HUES64 (cell line): Measurements from ENCODE around the gene SHKBP1.
"Not testable (repeated sequence)": the region's sequence is repeated elsewhere in the genome, so short reads cannot be mapped to it uniquely, and the experiment has no call there.

ENCODE experiments used
- H3K27ac ChIP-seq: 2 replicates; pipeline ENCODE4 v1.7.0; 2013; ENCODE audit warnings: low read depth, low read length, inconsistent platforms
- H3K27me3 ChIP-seq: 2 replicates; pipeline ENCODE4 v1.6.1; 2013; ENCODE audit warnings: mild to moderate bottlenecking, low read length; ENCODE audit not compliant: insufficient read depth
- H3K36me3 ChIP-seq: 2 replicates; pipeline ENCODE4 v1.6.1; 2013; ENCODE audit warnings: mild to moderate bottlenecking, low read length; ENCODE audit not compliant: insufficient read depth
- H3K4me1 ChIP-seq: 2 replicates; pipeline ENCODE4 v1.6.1; 2013; ENCODE audit warnings: mild to moderate bottlenecking, low read length, moderate library complexity; ENCODE audit not compliant: insufficient read depth
- H3K4me3 ChIP-seq: 2 replicates; pipeline ENCODE4 v1.5.1; 2013; ENCODE audit warnings: mild to moderate bottlenecking, low read length, moderate library complexity
- H3K9ac ChIP-seq: 2 replicates; pipeline ENCODE4 v1.6.1; 2013; ENCODE audit warnings: mild to moderate bottlenecking, low read depth, low read length
- H3K9me3 ChIP-seq: 2 replicates; pipeline ENCODE4 v1.6.1; 2013; ENCODE audit warnings: low read depth, low read length; ENCODE audit not compliant: insufficient read depth
- WGBS: fragments of 150-250, 120-280 bp; methylation state at CpG from one replicate; pipeline ENCODE4 v1.1.7; 2013; ENCODE audit warnings: missing lambda C conversion rate; 5-methylcytosine and 5-hydroxymethylcytosine counted together

Gene SHKBP1

DNA sequence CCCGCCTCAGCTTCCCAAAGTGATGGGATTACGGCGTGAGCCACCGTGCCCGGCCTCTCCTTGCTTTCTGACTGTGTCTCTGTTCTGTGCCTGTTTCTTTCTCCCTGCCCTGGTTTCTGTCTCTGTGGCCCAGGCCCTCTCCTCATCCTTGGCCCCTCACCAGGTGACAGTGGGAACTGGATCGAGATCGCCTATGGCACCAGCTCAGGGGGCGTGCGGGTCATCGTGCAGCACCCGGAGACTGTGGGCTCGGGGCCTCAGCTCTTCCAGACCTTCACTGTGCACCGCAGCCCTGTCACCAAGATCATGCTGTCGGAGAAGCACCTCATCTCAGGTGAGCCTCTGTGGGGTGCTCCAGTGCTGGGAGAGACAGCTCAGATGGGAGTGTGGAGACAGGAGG, 9.9 kb downstream of the SHKBP1 start:
- Histone ChIP-seq H3K27ac (no peak overlapping the region), H3K9me3 (no peaks in the 10 kb centered on the region), H3K4me1 (no peaks in the 10 kb centered on the region), H3K36me3 (peaks cover 29% of the 10 kb centered on the region), H3K4me3 (no peak overlapping the region), H3K9ac (no peak overlapping the region), H3K27me3 (no peaks in the 10 kb centered on the region)
- WGBS = 96% methylated on average over 14 of the region's 14 CpGs

- no peak overlapping the region for H3K9ac ChIP-seq
Measured at GRCh38 chr19:40588110-40588854, 11.6 kb downstream of the SHKBP1 start.

DNA sequence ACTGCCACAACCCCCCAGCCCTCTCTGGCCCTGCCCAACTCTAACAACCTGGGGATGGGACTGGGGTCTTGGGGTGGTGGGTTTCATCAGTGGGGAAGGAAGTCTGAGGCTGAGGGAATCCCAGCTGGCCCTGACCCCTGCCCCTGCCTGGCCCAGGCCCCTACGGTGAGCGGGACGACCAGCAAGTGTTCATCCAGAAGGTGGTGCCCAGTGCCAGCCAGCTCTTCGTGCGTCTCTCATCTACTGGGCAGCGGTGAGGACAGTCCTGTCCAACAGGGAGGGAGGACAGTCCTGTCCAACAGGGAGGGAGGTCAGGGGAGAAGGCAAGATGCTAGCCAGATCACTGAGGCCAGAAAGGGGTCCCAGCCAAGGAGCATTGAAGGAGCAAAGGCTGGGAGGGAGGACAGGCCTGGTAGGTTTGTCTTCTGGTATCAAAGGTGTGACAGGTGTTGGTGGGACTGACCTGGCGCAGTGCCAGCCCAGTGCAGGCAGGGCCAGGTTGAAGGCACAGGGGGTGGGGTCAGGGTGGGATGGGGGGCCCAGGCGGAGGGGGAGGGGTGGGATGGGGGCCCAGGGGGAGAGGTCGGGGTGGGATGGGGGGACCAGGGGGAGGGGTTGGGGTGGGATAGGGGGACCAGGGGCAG, 12.4 kb downstream of the SHKBP1 start:
- Histone ChIP-seq H3K27me3 (no peaks in the 10 kb centered on the region), H3K9ac (no peak overlapping the region), H3K9me3 (no peaks in the 10 kb centered on the region), H3K27ac (no peak overlapping the region), H3K4me1 (no peaks in the 10 kb centered on the region), H3K36me3 (peaks cover 21% of the 10 kb centered on the region), H3K4me3 (no peak overlapping the region)
- WGBS = 95% methylated on average over 7 of the region's 9 CpGs

More at GRCh38 chr19:40588110-40588854, 11.6 kb downstream of the SHKBP1 start:
- WGBS = 92% methylated on average over 19 of the region's 19 CpGs
- Histone ChIP-seq H3K4me3 (no peak overlapping the region), H3K27me3 (no peaks in the 10 kb centered on the region), H3K9me3 (no peaks in the 10 kb centered on the region), H3K36me3 (peaks cover 21% of the 10 kb centered on the region), H3K27ac (no peak overlapping the region), H3K4me1 (no peaks in the 10 kb centered on the region)

- WGBS = 95% methylated on average over 26 of the region's 26 CpGs
- no peaks in the 10 kb centered on the region for H3K9me3 ChIP-seq
- no peak overlapping the region for H3K9ac ChIP-seq
- H3K4me3 ChIP-seq = no peak overlapping the region
- no peaks in the 10 kb centered on the region for H3K27me3 ChIP-seq
- no peak overlapping the region for H3K27ac ChIP-seq
- peaks cover 14% of the 10 kb centered on the region for H3K36me3 ChIP-seq
- no peaks in the 10 kb centered on the region for H3K4me1 ChIP-seq
Measured at GRCh38 chr19:40589591-40590429, 13.1 kb downstream of the SHKBP1 start.

DNA sequence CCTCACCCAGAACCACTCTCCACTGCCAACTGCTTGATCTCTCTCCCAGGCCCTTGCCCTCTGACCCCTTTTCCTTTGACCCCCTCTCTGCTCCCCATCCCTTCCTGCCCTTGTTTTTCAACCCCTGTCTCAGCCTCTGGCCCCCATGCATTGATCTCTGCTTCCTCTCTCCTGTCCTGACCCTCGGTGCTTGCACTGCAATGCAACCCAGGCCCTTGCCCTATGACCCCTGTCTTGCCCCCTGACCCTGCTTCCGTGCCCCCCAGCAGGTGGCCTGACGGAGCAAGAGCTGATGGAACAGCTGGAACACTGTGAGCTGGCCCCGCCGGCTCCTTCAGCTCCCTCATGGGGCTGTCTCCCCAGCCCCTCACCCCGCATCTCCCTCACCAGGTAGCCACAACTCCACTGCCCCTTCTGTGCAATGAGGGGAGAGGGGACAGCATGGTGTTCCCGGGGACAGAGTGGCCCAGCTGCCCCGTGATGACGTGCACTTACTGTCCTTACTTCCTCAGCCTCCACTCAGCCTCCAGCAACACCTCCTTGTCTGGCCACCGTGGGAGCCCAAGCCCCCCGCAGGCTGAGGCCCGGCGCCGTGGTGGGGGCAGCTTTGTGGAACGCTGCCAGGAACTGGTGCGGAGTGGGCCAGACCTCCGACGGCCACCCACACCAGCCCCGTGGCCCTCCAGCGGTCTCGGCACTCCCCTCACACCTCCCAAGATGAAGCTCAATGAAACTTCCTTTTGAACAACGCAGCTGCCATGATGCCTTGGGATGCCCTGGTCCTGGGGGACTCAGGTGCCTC, 14.0 kb downstream of the SHKBP1 start:
- no peak overlapping the region for H3K27ac ChIP-seq
- no peaks in the 10 kb centered on the region for H3K9me3 ChIP-seq
- no peaks in the 10 kb centered on the region for H3K27me3 ChIP-seq
- H3K4me3 ChIP-seq = no peak overlapping the region
- 93% methylated on average over 22 of the region's 22 CpGs for WGBS
- H3K36me3 ChIP-seq = peaks cover 13% of the 10 kb centered on the region
- H3K9ac ChIP-seq = no peak overlapping the region
- peaks cover 2% of the 10 kb centered on the region; the same call in 1 of the 2 replicates for H3K4me1 ChIP-seq

DNA sequence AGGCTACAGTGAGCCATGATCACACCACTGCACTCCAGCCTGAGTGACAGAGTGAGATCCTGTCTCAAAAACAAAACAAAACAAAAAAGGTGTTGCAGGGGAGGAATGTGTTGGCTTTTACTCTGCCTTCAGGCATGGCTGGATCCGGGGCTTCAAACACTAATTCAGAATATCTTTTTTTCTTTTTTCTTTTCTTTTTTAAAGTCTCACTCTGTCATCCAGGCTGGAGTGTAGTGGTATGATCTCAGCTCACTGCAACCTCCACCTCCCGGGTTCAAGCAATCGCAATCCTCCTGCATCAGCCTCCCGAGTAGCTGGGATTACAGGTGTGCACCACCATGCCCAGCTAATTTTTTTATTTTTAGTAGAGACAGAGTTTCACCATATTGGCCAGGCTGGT, 15.1 kb downstream of the SHKBP1 start:
- H3K27me3 ChIP-seq, H3K9ac ChIP-seq, H3K4me3 ChIP-seq, H3K4me1 ChIP-seq, H3K27ac ChIP-seq, H3K9me3 ChIP-seq: not testable (repeated sequence)
- 100% methylated on average over 4 of the region's 4 CpGs for WGBS
- H3K36me3 ChIP-seq = peaks cover 11% of the 10 kb centered on the region

GRCh38 chr19:40592170-40592569, 15.5 kb downstream of the SHKBP1 start:
- WGBS = 86% methylated on average over 4 of the region's 4 CpGs
- Histone ChIP-seq H3K36me3 (peaks cover 8% of the 10 kb centered on the region; the same call in 1 of the 2 replicates), H3K9ac (no peak overlapping the region), H3K4me3 (no peak overlapping the region), H3K27ac (no peak overlapping the region), H3K27me3 (peaks cover 11% of the 10 kb centered on the region), H3K4me1 (peaks cover 2% of the 10 kb centered on the region; the same call in 1 of the 2 replicates), H3K9me3 (no peaks in the 10 kb centered on the region)

DNA sequence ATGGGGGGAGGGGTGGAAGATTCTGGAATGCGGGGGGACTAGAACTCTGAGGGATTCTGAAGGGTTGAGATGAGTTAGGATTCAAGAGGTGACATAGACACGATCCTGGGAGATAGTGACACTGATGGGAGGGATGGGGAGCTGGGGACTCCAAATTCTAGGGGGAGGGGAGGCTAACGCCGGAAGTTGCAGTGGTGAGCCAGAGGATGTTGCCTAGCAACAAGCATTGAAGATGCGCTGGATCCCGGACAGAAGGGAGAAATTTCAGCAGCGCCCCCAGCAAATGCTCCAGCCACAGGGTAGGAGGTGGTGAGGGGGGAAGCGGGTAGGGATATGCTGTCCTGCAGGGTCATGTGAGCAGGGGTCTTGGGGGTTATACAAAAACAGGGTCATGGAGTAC, 17.6 kb downstream of the SHKBP1 start:
- H3K4me1 ChIP-seq = peaks cover 9% of the 10 kb centered on the region; the same call in 1 of the 2 replicates
- WGBS = 31% methylated on average over 8 of the region's 8 CpGs

GRCh38 chr19:40594657-40595091, 18.0 kb downstream of the SHKBP1 start:
- H3K27ac ChIP-seq = no peak overlapping the region

More for the DNA sequence above, 17.6 kb downstream of the SHKBP1 start:
- no peak overlapping the region for H3K27ac ChIP-seq
- H3K36me3 ChIP-seq = no peaks in the 10 kb centered on the region
- no peak overlapping the region for H3K4me3 ChIP-seq
- H3K27me3 ChIP-seq = peaks cover 28% of the 10 kb centered on the region
- H3K9ac ChIP-seq = no peak overlapping the region
- H3K9me3 ChIP-seq = no peaks in the 10 kb centered on the region

GRCh38 chr19:40596608-40597328, 20.1 kb downstream of the SHKBP1 start:
- H3K27me3 ChIP-seq = peaks cover 53% of the 10 kb centered on the region
- H3K9me3 ChIP-seq = no peaks in the 10 kb centered on the region
- H3K36me3 ChIP-seq = no peaks in the 10 kb centered on the region
- H3K4me3 ChIP-seq = peak overlapping the region; percentile 73
- peaks cover 21% of the 10 kb centered on the region for H3K4me1 ChIP-seq
- H3K27ac ChIP-seq = no peak overlapping the region
- 10% methylated on average over 53 of the region's 53 CpGs for WGBS
- H3K9ac ChIP-seq = no peak overlapping the region

More at GRCh38 chr19:40594657-40595091, 18.0 kb downstream of the SHKBP1 start:
- WGBS = 37% methylated on average over 13 of the region's 13 CpGs
- Histone ChIP-seq H3K9me3 (no peaks in the 10 kb centered on the region), H3K27me3 (peaks cover 32% of the 10 kb centered on the region), H3K9ac (no peak overlapping the region), H3K4me1 (peaks cover 14% of the 10 kb centered on the region), H3K4me3 (0 out of 2 replicates have a peak overlapping the region, but pooled peaks have one; percentile 1), H3K36me3 (no peaks in the 10 kb centered on the region)
